Tibial nerve (tissue), 4 donors: ENCODE results near the gene AFG3L2. TPM values are rescaled to one million over a fixed set of nuclear protein-coding genes. Genes with fewer than 3 reads are reported as not detected.

ENCODE experiments used
- DNase-seq, 2 donors: peaks; one replicate each; pipeline ENCODE4 v3.0.0-alpha.2; 2019; ENCODE audit warnings: low spot score in 2 of 2
- H3K27ac ChIP-seq, 4 donors: fragments of 200-600 bp; sonication (generic) in 3 of 4; one replicate each; pipeline ENCODE4 v1.5.1; 2017 to 2019; ENCODE audit warnings: mild to moderate bottlenecking in 1 of 4
- H3K27me3 ChIP-seq, 2 donors: fragments of 200-600 bp; sonication (generic) in 1 of 2; one replicate each; pipeline versions ENCODE4 v1.5.1 to v1.6.0; 2017 to 2019
- H3K36me3 ChIP-seq, 3 donors: fragments of 200-600 bp; sonication (generic); one replicate each; pipeline ENCODE4 v1.5.1; 2018 to 2019
- H3K4me1 ChIP-seq, 4 donors: fragments of 200-600 bp; sonication (generic) in 3 of 4; one replicate each; pipeline ENCODE4 v1.5.1; 2017 to 2019
- H3K4me3 ChIP-seq, 4 donors: fragments of 200-600 bp; sonication (generic) in 3 of 4; one replicate each; pipeline ENCODE4 v1.5.1; 2017 to 2019; ENCODE audit warnings: mild to moderate bottlenecking in 1 of 4, moderate library complexity in 1 of 4
- H3K9me3 ChIP-seq, 4 donors: fragments of 200-600 bp; sonication (generic) in 3 of 4; one replicate each; pipeline ENCODE4 v1.5.1; 2017 to 2019
- EP300 ChIP-seq, 2 donors: sonication (generic); formaldehyde crosslinking; IDR thresholded peaks; one replicate each; pipeline ENCODE4 v1.6.1; 2017; ENCODE audit warnings: antibody characterized with exemption in 2 of 2, mild to moderate bottlenecking in 1 of 2
- POLR2A ChIP-seq, 2 donors: fragments of 450-650 bp; IDR thresholded peaks; one replicate each; pipeline ENCODE4 v1.6.1; 2017; ENCODE audit warnings: antibody characterized with exemption in 2 of 2, mild to moderate bottlenecking in 2 of 2, moderate library complexity in 2 of 2
- WGBS, 2 donors: methylation state at CpG; one replicate each; pipeline ENCODE4 v1.1.5; 2018; 5-methylcytosine and 5-hydroxymethylcytosine counted together
- total RNA-seq, 4 donors: library from RNA; depleted of rRNA; stranded (reverse); fragments of >200 nt; gene quantifications; one replicate each; pipeline ENCODE4 v1.1.0, GENCODE V29; 2016
- TF ChIP-seq, protein P1 (sequence below), 5 experiments: fragments of 200-600 bp in 3 of 5; fragments of 450-650 bp in 2 of 5; sonication (generic) in 3 of 5; IDR thresholded peaks; one replicate each; pipeline ENCODE4 v1.5.1; 2016 to 2019; ENCODE audit warnings: antibody characterized with exemption in 5 of 5, mild to moderate bottlenecking in 3 of 5, moderate library complexity in 2 of 5

Gene AFG3L2
- total RNA-seq, 4 donors from 2014 or later, result 35.7 to 54.8 (median 42.5) TPM

GRCh38 chr18:12333506-12334290, 43.3 kb downstream of the AFG3L2 start:
- Histone ChIP-seq H3K27me3 (no peaks in the 10 kb centered on the region), H3K27ac (no peak overlapping the region), H3K4me3 (no peak overlapping the region), H3K36me3 (peaks cover 2 to 81% (median 12%) of the 10 kb centered on the region in 3 donors), H3K9me3 (no peaks in the 10 kb centered on the region), H3K4me1 (peaks cover 0 to 14% (median 0%) of the 10 kb centered on the region in 4 donors)
- DNase-seq, result no peak
- WGBS, 2 donors, result 79 to 86% methylated on average over 10 of the region's 10 CpGs
- TF ChIP-seq POLR2A (IDR thresholded peaks at IDR 0.05), result no peak
- no peak for TF ChIP-seq EP300 (IDR thresholded peaks at IDR 0.05)
- TF ChIP-seq, protein P1, sequence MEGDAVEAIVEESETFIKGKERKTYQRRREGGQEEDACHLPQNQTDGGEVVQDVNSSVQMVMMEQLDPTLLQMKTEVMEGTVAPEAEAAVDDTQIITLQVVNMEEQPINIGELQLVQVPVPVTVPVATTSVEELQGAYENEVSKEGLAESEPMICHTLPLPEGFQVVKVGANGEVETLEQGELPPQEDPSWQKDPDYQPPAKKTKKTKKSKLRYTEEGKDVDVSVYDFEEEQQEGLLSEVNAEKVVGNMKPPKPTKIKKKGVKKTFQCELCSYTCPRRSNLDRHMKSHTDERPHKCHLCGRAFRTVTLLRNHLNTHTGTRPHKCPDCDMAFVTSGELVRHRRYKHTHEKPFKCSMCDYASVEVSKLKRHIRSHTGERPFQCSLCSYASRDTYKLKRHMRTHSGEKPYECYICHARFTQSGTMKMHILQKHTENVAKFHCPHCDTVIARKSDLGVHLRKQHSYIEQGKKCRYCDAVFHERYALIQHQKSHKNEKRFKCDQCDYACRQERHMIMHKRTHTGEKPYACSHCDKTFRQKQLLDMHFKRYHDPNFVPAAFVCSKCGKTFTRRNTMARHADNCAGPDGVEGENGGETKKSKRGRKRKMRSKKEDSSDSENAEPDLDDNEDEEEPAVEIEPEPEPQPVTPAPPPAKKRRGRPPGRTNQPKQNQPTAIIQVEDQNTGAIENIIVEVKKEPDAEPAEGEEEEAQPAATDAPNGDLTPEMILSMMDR (IDR thresholded peaks at IDR 0.05), result no peak

DNA sequence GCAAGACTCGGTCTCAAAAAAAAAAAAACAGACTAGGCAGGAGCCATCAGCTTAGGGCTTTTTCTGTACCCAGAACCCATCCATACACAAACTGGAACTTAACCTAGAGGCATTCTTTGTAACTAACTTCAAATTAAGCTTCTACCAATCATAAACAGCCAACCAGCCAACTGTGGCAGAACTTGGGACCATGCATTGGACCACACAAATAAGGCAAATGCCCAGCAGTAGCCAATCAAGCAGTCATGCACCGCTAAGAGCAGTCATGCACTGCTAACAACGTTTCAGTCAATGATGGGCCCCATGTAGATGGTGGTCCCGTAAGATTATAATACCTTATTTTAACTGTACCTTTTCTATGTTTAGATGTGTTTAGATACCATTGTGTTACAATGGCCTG, 46.3 kb downstream of the AFG3L2 start:
- no peaks in the 10 kb centered on the region for H3K27me3 ChIP-seq
- no peak for DNase-seq
- H3K4me3 ChIP-seq, result no peak overlapping the region
- H3K4me1 ChIP-seq, result peaks cover 0 to 17% (median 0%) of the 10 kb centered on the region in 4 donors
- TF ChIP-seq, protein P1 (IDR thresholded peaks at IDR 0.05), result no peak
- no peak for TF ChIP-seq EP300 (IDR thresholded peaks at IDR 0.05)
- no peak for TF ChIP-seq POLR2A (IDR thresholded peaks at IDR 0.05)
- H3K27ac ChIP-seq, result no peak overlapping the region
- H3K9me3 ChIP-seq, result no peaks in the 10 kb centered on the region
- peaks cover 2 to 81% (median 16%) of the 10 kb centered on the region in 3 donors for H3K36me3 ChIP-seq
- WGBS, 2 donors, result 87 to 89% methylated on average over 4 of the region's 4 CpGs

GRCh38 chr18:12329125-12329698, 47.8 kb downstream of the AFG3L2 start:
- Histone ChIP-seq H3K36me3 (peaks cover 4 to 83% (median 22%) of the 10 kb centered on the region in 3 donors), H3K9me3 (no peaks in the 10 kb centered on the region), H3K4me1 (peaks cover 0 to 10% (median 0%) of the 10 kb centered on the region in 4 donors), H3K4me3 (no peak overlapping the region), H3K27ac (no peak overlapping the region), H3K27me3 (no peaks in the 10 kb centered on the region)
- 84% methylated on average over 9 to 11 of the region's 11 CpGs for WGBS, 2 donors
- DNase-seq, result no peak
- no peak for TF ChIP-seq POLR2A (IDR thresholded peaks at IDR 0.05)
- TF ChIP-seq, protein P1 (IDR thresholded peaks at IDR 0.05), result no peak
- no peak for TF ChIP-seq EP300 (IDR thresholded peaks at IDR 0.05)

DNA sequence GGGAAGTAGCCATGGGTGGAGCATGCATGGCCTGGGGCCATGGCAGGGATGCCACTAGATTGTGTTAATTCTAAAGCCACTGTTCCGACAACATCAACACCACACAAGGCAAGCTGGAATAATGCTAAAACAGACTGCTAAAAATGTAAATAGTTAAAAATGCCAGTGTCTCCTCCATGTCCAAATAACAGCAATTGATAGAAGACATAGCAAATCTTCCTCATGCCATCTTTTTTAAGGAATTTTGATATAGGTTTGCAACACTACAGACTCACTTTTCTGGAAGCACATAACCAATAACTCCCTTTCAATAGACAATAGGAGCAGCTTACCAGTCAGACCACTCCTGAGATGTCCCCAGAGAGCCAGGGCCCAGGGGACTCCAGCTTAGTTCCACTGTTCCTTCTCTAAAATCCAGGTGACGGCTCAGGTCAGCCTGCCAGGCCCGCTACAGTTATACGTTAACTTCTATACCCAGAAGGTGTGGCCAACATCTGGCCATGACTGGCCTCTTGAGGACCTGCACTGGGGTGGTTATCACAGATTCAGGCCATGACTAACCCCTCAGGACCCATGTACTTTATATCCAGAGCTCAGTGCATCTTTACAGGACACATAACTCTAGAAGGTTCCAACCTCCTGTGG, 48.7 kb downstream of the AFG3L2 start:
- no peak for TF ChIP-seq POLR2A (IDR thresholded peaks at IDR 0.05)
- TF ChIP-seq, protein P1 (IDR thresholded peaks at IDR 0.05), result peak in 1 of 5 experiments; percentile 1
- TF ChIP-seq EP300 (IDR thresholded peaks at IDR 0.05), result no peak
- no peak overlapping the region for H3K4me3 ChIP-seq
- no peaks in the 10 kb centered on the region for H3K27me3 ChIP-seq
- H3K9me3 ChIP-seq, result no peaks in the 10 kb centered on the region
- 96 to 97% methylated on average over 4 of the region's 4 CpGs for WGBS, 2 donors
- peaks cover 0 to 10% (median 0%) of the 10 kb centered on the region in 4 donors for H3K4me1 ChIP-seq
- no peak for DNase-seq
- no peak overlapping the region for H3K27ac ChIP-seq
- H3K36me3 ChIP-seq, result peaks cover 2 to 83% (median 22%) of the 10 kb centered on the region in 3 donors
